NCI-H2029 (cell line): ENCODE measurements around the gene PLPP4.
"Not testable (repeated sequence)": the region's sequence is repeated elsewhere in the genome, so short reads cannot be mapped to it uniquely, and the experiment has no call there.

Source experiments
- DNase-seq: peaks from one replicate; lab custom pipeline; 2025; lab: John Stamatoyannopoulos, UW

PLPP4 gene

DNA sequence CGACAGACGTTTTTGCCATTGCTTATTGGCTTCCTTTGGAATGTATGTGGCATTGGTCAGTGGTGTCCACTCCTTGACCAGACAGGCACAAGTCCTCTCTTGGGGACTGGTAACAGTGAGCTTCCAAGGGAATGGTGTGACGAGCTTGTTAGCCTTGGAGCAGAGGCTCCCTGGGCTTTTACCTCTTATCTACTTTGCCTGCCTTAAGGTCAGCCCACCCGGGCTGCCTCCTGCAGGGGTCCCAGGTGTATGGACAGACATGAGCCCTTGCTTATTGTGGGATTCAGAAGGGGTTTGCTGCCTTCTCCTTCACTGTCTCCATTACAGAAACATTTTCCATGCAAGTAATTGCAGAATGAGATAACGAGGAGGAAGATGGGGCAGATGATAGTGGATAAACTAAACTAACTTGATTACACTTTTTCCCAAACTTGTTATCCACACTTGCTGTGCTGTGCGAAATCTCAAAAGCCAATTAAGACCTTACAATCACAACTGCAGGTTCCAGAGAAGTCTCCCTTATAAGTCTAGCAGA, 29.7 kb downstream of the PLPP4 start:
- no peak for DNase-seq

GRCh38 chr10:120490288-120490687, 33.3 kb downstream of the PLPP4 start:
- no peak for DNase-seq

DNA sequence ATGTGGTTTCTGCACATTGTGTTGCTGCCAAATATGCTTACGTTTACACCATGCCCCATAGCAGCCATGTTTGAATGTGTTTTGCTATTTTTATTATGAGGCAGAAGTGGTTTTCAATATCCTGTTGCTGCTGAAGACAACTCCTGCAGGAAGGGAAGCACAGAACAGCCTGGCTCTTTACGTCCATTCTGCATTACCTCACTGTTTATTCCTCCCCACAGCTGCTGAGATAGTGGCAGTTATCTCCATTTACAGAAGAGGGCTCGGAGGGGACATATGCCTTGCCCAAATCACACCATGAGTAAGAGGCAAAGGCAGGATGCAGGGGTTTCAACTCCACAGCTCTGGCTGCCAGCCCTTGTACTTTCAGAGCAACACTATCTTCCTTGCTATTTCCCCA, 35.3 kb downstream of the PLPP4 start:
- DNase-seq, result no peak

GRCh38 chr10:120493411-120494312, 36.6 kb downstream of the PLPP4 start:
- DNase-seq, result no peak

DNA sequence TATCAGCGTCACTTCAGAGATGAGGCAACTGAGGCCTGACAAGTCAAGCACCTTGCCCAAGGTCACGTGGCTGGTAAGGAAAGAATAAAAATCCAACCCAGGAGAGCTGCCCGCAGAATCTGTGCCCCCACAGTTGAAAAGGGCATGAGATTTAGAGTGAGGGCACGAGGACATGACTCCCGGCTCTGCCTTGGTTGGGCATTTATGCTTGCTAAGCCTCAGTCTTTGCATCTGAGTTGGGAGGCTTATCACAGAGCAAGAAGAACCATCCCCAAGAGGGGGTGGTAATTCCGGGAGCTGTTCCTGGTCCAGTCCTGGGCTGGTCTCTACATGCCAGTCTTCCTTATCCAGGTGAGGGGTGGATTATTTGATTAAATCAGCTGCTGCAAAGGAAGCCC, 37.3 kb downstream of the PLPP4 start:
- DNase-seq, result no peak

- DNase-seq, result no peak
Observed at GRCh38 chr10:120495226-120496009, 38.4 kb downstream of the PLPP4 start.

DNA sequence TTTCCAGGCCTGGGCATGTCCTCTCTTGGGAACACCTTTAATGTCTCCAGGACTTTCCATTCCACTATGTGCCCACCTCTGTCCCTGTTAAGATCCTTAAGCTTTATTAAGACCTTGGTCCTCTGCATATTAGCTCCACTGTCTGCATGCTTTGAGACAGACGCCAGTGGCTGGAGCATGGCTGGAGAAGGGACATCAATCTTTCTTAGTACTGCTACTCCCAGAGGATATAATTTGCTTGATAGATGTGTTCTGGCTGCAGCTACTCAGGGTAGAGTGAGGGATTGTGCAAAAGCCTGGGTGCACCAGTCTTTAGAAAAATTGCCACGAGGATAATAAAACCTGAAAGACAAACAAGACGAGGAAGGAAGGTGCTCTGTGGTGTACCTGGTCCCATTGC, 42.9 kb downstream of the PLPP4 start:
- no peak for DNase-seq

- no peak for DNase-seq
Observed at GRCh38 chr10:120503689-120504088, 46.7 kb downstream of the PLPP4 start.

- DNase-seq, result not testable (repeated sequence)
Observed at GRCh38 chr10:120504227-120504626, 47.2 kb downstream of the PLPP4 start.

- no peak for DNase-seq
Observed at GRCh38 chr10:120505056-120505455, 48.0 kb downstream of the PLPP4 start.

- no peak for DNase-seq
Observed at GRCh38 chr10:120505866-120506265, 48.8 kb downstream of the PLPP4 start.

GRCh38 chr10:120506674-120507073, 49.6 kb downstream of the PLPP4 start:
- DNase-seq, result no peak

DNA sequence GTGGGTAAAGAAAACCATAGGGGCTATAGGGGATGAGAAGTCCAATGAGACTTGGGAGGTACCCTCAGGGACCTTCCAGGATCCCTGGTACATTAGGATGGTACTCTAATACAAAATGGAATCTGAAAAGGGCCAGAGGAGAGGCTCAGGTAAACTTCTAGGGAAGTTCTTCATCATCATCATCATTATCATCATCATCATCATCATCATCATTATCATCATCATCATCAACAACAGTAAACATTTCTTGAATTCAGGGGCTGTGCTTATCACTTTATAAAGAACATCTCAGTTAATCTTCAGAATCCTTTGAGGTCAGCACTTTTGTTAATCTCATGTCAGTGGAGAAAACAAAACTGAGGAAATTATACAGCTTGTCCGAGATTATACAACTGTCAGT, 50.1 kb downstream of the PLPP4 start:
- no peak for DNase-seq

GRCh38 chr10:120507651-120508050, 50.6 kb downstream of the PLPP4 start:
- DNase-seq, result no peak

- DNase-seq, result no peak
Observed at GRCh38 chr10:120508393-120508792, 51.4 kb downstream of the PLPP4 start.

DNA sequence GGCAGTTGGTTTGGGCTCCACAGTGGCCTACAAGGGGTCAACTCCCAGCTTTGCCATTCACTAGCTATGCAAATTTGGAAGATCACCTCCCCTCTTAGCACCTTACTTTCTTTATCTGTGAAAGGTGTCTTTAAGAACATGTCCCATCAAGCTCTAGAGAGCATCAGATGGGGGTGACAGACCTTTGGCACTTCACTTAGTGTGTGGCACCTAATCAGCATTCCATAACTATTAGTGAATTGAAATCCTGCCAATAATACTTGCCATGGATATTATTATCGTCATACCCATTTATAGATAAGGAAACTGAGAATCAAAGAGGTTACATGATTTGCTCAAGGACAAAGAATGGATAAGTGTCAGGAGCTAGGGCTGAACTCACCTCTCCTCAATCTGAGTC, 51.9 kb downstream of the PLPP4 start:
- no peak for DNase-seq

DNA sequence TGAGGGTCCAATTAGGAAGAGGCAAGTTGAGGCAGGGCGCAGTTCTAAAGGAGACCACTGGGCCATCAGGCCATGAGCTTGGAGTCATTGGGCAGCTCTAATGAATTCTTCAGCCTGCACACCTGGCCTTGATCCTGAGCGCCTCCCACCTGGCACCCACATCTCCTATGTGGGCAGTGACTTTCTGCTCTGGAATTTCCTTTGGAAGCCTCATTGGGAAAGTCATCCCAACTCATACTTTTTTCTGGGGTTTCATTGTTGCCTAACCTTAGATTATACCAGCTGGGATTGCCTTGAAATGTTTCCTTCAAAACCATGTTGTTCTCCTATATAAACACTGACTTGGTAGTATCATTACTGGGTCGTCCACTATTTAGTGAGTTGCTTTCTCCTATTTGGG, 54.1 kb downstream of the PLPP4 start:
- no peak for DNase-seq

- DNase-seq, result no peak
Observed at GRCh38 chr10:120513307-120513796, 56.3 kb downstream of the PLPP4 start.

DNA sequence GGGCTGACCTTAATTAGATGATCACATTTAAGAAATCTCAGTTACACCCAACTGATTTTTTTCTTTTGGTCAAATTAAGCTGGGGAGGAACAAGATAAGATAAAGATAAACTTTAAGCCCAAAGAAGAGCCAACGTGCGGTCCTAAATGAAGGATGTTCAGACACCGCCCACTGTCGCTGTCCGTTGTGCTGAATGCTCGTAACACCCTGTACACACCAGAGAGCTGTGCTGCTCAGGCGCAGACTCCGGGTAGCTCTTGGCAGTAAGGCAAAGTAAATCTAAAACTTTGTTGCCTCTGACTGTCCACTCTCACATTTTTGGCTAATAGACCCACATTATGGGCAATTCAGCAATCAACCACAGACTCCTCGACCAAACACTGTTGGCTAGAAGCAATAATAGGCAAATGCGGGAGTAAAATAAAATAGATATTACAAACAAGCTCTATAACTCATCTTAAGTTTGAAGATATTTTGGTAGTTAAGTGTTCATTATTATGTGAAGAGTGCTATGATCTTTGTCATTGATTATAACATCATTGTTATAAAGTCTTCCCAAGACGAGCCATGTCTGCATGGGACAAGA, 57.1 kb downstream of the PLPP4 start:
- DNase-seq, result no peak

GRCh38 chr10:120514959-120515358, 57.9 kb downstream of the PLPP4 start:
- DNase-seq, result no peak

DNA sequence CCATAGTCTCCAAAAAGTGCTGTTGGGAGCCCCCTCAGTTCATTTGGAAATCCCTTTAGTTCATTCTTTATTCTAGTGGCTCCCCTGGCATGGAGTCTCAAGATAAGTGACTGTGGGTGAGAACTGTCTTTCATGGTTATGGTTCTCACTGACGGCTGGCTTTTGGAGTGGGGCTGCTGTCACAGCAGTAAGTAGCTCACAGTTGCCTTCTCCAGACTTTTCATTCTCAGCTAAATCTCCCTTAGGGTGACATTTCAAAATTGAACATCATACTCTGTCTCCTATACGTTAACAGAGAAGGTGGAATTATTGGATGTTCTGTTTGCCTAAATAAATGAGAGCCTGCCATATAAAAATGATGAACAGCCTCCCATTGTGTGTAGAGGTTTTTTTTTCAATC, 58.7 kb downstream of the PLPP4 start:
- no peak for DNase-seq

DNA sequence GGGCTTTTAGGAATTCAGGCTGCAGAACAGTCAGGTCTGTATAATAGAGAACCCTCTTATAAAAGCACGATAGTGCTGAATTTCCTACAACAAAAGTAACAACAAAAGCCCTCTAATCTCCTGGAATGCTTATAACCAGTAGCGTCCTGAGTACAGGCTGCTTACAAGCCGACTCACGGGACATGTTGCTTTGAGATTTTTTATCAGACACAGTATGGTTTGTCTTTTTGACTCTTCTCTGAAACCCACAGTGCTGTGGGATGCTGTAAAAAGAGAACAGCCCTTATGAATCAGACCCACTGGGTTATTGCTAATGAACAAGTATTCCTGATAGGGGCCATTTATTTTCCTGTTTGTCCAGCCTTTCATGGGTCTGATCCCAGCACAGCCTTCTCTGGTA, 59.4 kb downstream of the PLPP4 start:
- no peak for DNase-seq
